Left ventricle myocardium inferior (tissue), 1 donor: ENCODE results near the gene HORMAD1. TPM values are rescaled to one million over a fixed set of nuclear protein-coding genes. Genes with fewer than 3 reads are reported as not detected.
A peak's percentile ranks its signal among the peaks of the same experiment; 100 is the strongest.
"Not testable (repeated sequence)": the region's sequence is repeated elsewhere in the genome, so short reads cannot be mapped to it uniquely, and the experiment has no call there.

Source experiments
- DNase-seq: peaks from one replicate; pipeline ENCODE4 v3.0.0-alpha.2; 2020
- H3K27ac ChIP-seq: fragments of 200-600 bp; replicated peaks from 2 replicates; pipeline ENCODE4 v1.8.0; 2021
- H3K27me3 ChIP-seq: fragments of 200-600 bp; 2 replicates; pipeline ENCODE4 v1.8.0; 2021; ENCODE audit warnings: low read depth
- H3K36me3 ChIP-seq: fragments of 200-600 bp; 2 replicates; pipeline ENCODE4 v1.8.0; 2021
- H3K4me1 ChIP-seq: fragments of 200-600 bp; 2 replicates; pipeline ENCODE4 v1.8.0; 2021
- H3K4me3 ChIP-seq: fragments of 200-600 bp; 2 replicates; pipeline ENCODE4 v1.8.0; 2021; ENCODE audit warnings: mild to moderate bottlenecking, moderate library complexity
- H3K9me3 ChIP-seq: fragments of 200-600 bp; replicated peaks from 2 replicates; pipeline ENCODE4 v1.8.0; 2021
- CTCF ChIP-seq: fragments of 200-600 bp; IDR thresholded peaks from 2 replicates; pipeline ENCODE4 v1.8.0; 2021; ENCODE audit warnings: antibody characterized with exemption, mild to moderate bottlenecking, borderline replicate concordance
- intact Hi-C: fragments of 100-400 bp; cut with micrococcal nuclease; formaldehyde crosslinking; loops from one replicate; pipeline ENCODE4 v1.11.0; 2022
- long read RNA-seq: library from polyadenylated mRNA; unstranded; transcript quantifications from one replicate; pipeline ENCODE4 v2.0.0, GENCODE V29; 2021
- total RNA-seq: library from RNA; stranded (reverse); fragmentation: NEBNext Ultra II Directional; extraction: Animal tissue kit (Norgen Biotek cat#: 25700); gene quantifications from one replicate; pipeline ENCODE4 v1.2.1, GENCODE V29; 2021
- donor health status: DM: no; HTN: yes; CAD: no; lungs with severe emphysema.

The HORMAD1 gene, protein sequence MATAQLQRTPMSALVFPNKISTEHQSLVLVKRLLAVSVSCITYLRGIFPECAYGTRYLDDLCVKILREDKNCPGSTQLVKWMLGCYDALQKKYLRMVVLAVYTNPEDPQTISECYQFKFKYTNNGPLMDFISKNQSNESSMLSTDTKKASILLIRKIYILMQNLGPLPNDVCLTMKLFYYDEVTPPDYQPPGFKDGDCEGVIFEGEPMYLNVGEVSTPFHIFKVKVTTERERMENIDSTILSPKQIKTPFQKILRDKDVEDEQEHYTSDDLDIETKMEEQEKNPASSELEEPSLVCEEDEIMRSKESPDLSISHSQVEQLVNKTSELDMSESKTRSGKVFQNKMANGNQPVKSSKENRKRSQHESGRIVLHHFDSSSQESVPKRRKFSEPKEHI
- not detected for total RNA-seq
- long read RNA-seq, result 0 reads

DNA sequence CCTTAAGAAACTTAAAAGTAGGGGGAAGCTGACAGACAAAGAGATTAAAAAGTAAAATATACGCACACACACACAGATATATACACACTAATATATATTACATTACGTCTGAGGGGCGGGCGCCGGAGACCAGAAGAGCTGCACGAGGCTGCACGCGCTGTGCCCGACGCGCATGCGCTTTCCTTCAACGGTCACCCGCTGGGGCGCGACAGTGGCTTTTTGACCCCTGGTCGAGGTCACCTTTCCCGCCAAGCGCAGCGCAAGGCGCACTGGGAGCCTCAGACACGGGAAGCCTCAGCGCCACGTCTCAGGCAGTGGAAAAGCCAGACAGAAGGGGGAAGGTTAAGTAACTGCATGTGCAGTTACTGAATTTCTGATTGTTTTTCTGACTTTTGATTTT, at the start of gene HORMAD1:
HORMAD1 (minus strand) TSS at position 193 of the 400 bp plus-strand sequence. CDS start 1,390 bp downstream, outside the sequence.
- Histone ChIP-seq H3K4me3 (no peak within 1 kb of the TSS), H3K27ac (no peak within 1 kb of the TSS), H3K9me3 (peaks cover 6% of the 10 kb centered on the region), H3K36me3 (no peaks in the 10 kb centered on the region), H3K4me1 (no peaks in the 10 kb centered on the region), H3K27me3 (no peaks in the 10 kb centered on the region)
- intact Hi-C loops, result no loop called here
- DNase-seq, result no peak
- no peak for TF ChIP-seq CTCF

DNA sequence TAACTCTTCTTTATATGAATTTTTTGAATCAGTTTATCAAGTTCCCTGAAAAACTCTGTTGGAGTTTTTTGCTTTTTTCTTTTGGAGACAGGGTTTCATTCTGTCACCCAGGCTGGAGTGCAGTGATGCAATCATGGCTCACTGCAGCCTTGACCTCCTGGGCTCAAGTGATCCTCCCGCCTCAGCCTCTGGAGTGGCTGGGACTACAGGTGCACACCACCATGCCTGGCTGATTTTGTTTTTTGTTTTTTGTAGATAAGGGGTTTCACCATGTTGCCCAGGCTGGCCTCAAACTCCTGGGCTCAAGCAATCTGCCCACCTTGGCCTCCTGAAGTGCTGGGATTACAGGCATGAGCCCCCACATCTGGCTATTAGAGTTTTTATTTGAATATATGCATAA, 47.0 kb upstream of the HORMAD1 start:
- intact Hi-C loops, H3K4me3 ChIP-seq: not testable (repeated sequence)

GRCh38 chr1:150765977-150766301, 45.2 kb upstream of the HORMAD1 start:
- H3K4me1 ChIP-seq, intact Hi-C loops, DNase-seq, H3K27me3 ChIP-seq, H3K9me3 ChIP-seq, H3K36me3 ChIP-seq: not testable (repeated sequence)
- Histone ChIP-seq H3K27ac (peak overlapping the region; percentile 69), H3K4me3 (peak overlapping the region; percentile 55)

More for the DNA sequence above, 47.0 kb upstream of the HORMAD1 start:
- H3K9me3 ChIP-seq, H3K27me3 ChIP-seq, DNase-seq, H3K36me3 ChIP-seq, H3K27ac ChIP-seq, H3K4me1 ChIP-seq: not testable (repeated sequence)

- no peaks in the 10 kb centered on the region for H3K27me3 ChIP-seq
- peak within 1 kb of the TSS; percentile 69 for H3K27ac ChIP-seq
- intact Hi-C loops, result no loop called here
- H3K4me1 ChIP-seq, result peaks cover 8% of the 10 kb centered on the region
- no peak for TF ChIP-seq CTCF
- H3K9me3 ChIP-seq, result no peaks in the 10 kb centered on the region
- H3K4me3 ChIP-seq, result peak within 1 kb of the TSS; percentile 55
- no peak for DNase-seq
- no peaks in the 10 kb centered on the region for H3K36me3 ChIP-seq
Observed at GRCh38 chr1:150765296-150765976, 44.7 kb upstream of the HORMAD1 start, which contains the start of gene CTSS. Gene CTSS (minus strand): TSS chr1:150765778. CDS start chr1:150764763, 1,015 bp downstream.

GRCh38 chr1:150764617-150765101, 44.0 kb upstream of the HORMAD1 start:
- peak overlapping the region; percentile 55 for H3K4me3 ChIP-seq
- no peak for TF ChIP-seq CTCF

DNA sequence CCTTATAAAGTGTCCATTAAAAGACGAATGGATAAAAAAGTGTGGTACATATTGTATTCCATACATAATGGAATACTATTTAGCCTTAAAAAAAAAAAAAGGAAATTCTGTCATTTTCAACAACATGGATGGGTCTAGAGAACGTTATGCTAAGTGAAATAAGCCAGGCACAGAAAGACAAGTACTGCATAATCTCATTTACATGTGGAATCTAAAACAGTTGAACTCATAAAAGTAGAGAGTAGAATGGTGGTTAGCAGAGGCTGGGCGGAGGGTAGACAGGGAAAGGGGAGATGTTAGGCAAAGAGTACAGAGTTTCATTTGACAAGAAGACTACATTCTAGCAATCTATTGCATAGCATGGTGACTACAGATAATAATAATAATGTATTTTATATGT, 42.3 kb upstream of the HORMAD1 start:
- no peak for DNase-seq
- Histone ChIP-seq H3K36me3 (no peaks in the 10 kb centered on the region), H3K27me3 (no peaks in the 10 kb centered on the region), H3K4me1 (peaks cover 8% of the 10 kb centered on the region), H3K9me3 (no peaks in the 10 kb centered on the region), H3K27ac (no peak overlapping the region), H3K4me3 (no peak overlapping the region)
- TF ChIP-seq CTCF, result no peak
- intact Hi-C loops, result no loop called here

More at GRCh38 chr1:150764617-150765101, 44.0 kb upstream of the HORMAD1 start:
- H3K36me3 ChIP-seq, result no peaks in the 10 kb centered on the region
- peaks cover 8% of the 10 kb centered on the region for H3K4me1 ChIP-seq
- H3K27me3 ChIP-seq, result no peaks in the 10 kb centered on the region
- DNase-seq, result no peak
- H3K9me3 ChIP-seq, result no peaks in the 10 kb centered on the region
- H3K27ac ChIP-seq, result peak overlapping the region; percentile 69
- intact Hi-C loops, result no loop called here
